PC-9 (cell line): ENCODE measurements around the gene GPRIN1.

ENCODE experiments used
- EZH2 ChIP-seq: fragments of 200-600 bp; sonication (generic); IDR thresholded peaks from 2 replicates; pipeline ENCODE4 v1.8.0; 2017; ENCODE audit warnings: antibody characterized with exemption, low read depth
- TF ChIP-seq, protein P1 (sequence below): fragments of 200-600 bp; sonication (generic); conservative IDR thresholded peaks from 2 replicates; pipeline ENCODE4 v1.6.1; 2017; ENCODE audit warnings: mixed run types, antibody characterized with exemption, mild to moderate bottlenecking, moderate library complexity

DNA sequence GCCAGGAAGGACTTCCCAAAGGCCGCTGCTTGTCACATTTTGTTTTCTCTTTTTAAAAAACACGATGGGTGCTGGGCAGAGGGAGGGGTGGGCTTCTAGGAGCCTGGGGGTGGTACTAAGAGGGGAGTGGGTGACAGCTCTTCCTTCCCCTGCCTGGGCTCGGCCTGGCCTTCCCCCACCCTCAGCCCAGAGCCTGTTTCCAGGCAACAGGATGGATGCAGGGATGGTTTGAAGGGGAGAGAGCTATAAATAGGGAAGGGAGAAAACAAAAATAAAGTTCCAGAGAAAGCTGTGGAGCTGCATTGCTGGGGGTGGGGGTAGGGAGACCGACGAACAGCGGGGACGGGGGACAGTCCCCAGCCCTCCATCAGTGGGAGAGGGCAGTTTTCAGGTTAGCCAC is 6.6 kb upstream of the GPRIN1 start:
- TF ChIP-seq, protein P1, sequence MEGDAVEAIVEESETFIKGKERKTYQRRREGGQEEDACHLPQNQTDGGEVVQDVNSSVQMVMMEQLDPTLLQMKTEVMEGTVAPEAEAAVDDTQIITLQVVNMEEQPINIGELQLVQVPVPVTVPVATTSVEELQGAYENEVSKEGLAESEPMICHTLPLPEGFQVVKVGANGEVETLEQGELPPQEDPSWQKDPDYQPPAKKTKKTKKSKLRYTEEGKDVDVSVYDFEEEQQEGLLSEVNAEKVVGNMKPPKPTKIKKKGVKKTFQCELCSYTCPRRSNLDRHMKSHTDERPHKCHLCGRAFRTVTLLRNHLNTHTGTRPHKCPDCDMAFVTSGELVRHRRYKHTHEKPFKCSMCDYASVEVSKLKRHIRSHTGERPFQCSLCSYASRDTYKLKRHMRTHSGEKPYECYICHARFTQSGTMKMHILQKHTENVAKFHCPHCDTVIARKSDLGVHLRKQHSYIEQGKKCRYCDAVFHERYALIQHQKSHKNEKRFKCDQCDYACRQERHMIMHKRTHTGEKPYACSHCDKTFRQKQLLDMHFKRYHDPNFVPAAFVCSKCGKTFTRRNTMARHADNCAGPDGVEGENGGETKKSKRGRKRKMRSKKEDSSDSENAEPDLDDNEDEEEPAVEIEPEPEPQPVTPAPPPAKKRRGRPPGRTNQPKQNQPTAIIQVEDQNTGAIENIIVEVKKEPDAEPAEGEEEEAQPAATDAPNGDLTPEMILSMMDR = no peak
- TF ChIP-seq EZH2 = no peak
